Subcutaneous preadipocyte (primary cell): Measurements from ENCODE around the gene L1CAM. TPM values are rescaled to one million over a fixed set of nuclear protein-coding genes. Genes with fewer than 3 reads are reported as not detected.

Experiments used
- total RNA-seq: library from RNA; depleted of rRNA; stranded (reverse); fragments of >200 nt; gene quantifications from 2 replicates; pipeline ENCODE4 v1.2.3, GENCODE V29; 2012

The L1CAM gene
- total RNA-seq = under 0.01 and 0.39 TPM in 2 replicates

GRCh38 chrX:153885968-153886903 lies at the start of gene L1CAM:
L1CAM (minus strand) TSS chrX:153886173; CDS start chrX:153875836, 10,337 bp downstream.

GRCh38 chrX:153934762-153935325 lies 48.9 kb upstream of the L1CAM start, which contains the start of gene NAA10:
NAA10 (minus strand) TSS chrX:153935037; CDS start chrX:153934904, 133 bp downstream.

GRCh38 chrX:153925739-153926551 lies 40.0 kb upstream of the L1CAM start, which contains the start of gene ARHGAP4:
ARHGAP4 (minus strand) TSS chrX:153926264; CDS start chrX:153926202, 62 bp downstream.

GRCh38 chrX:153903991-153904957 lies 18.3 kb upstream of the L1CAM start, which contains the start of gene AVPR2:
AVPR2 (plus strand) TSS chrX:153904673; CDS start chrX:153905146, 473 bp downstream.

GRCh38 chrX:153829799-153830639 lies 56.0 kb downstream of the L1CAM start, which contains the start of gene PDZD4:
PDZD4 (minus strand) TSS chrX:153830544; CDS start chrX:153830298, 246 bp downstream.

Other genes with a start within 250 kb of the L1CAM start
- gene DUSP9, start 239.0 kb downstream of the L1CAM start, total RNA-seq = under 0.01 TPM in 1 of 2 replicates, not detected in the other
- not detected in 2 replicates for gene PNCK, start 212.4 kb downstream of the L1CAM start, total RNA-seq
- gene SLC6A8, start 198.2 kb downstream of the L1CAM start, total RNA-seq = 6.6 and 8.4 TPM in 2 replicates
- 119 and 149 TPM in 2 replicates for gene BCAP31, start 161.8 kb downstream of the L1CAM start, total RNA-seq
- 8.4 and 8.8 TPM in 2 replicates for gene ABCD1, start 161.3 kb downstream of the L1CAM start, total RNA-seq
- 4.4 and 4.9 TPM in 2 replicates for gene PLXNB3, start 121.9 kb downstream of the L1CAM start, total RNA-seq
- 0.39 TPM in 1 of 2 replicates, not detected in the other for gene SRPK3, start 105.1 kb downstream of the L1CAM start, total RNA-seq
- gene IDH3G, start 91.8 kb downstream of the L1CAM start, total RNA-seq = 50.8 and 64.3 TPM in 2 replicates
- gene SSR4, start 91.5 kb downstream of the L1CAM start, total RNA-seq = 102 and 193 TPM in 2 replicates
- under 0.01 and 0.20 TPM in 2 replicates for gene PDZD4, start 55.6 kb downstream of the L1CAM start, total RNA-seq
- not detected in 2 replicates for gene AVPR2, start 18.5 kb upstream of the L1CAM start, total RNA-seq
- 0.37 and 0.39 TPM in 2 replicates for gene ARHGAP4, start 40.1 kb upstream of the L1CAM start, total RNA-seq
- gene NAA10, start 48.9 kb upstream of the L1CAM start, total RNA-seq = 70.4 and 74.6 TPM in 2 replicates
- gene RENBP, start 58.5 kb upstream of the L1CAM start, total RNA-seq = 3.7 TPM in 2 replicates
- gene HCFC1, start 85.6 kb upstream of the L1CAM start, total RNA-seq = 26.8 and 40.7 TPM in 2 replicates
- 6.5 and 7.3 TPM in 2 replicates for gene TMEM187, start 86.6 kb upstream of the L1CAM start, total RNA-seq
- 59.2 and 79.8 TPM in 2 replicates for gene IRAK1, start 133.7 kb upstream of the L1CAM start, total RNA-seq
- 18.2 and 18.7 TPM in 2 replicates for gene MECP2, start 211.5 kb upstream of the L1CAM start, total RNA-seq